H1 (cell line): ENCODE data around the gene GAS6. TPM values are rescaled to one million over a fixed set of nuclear protein-coding genes. Genes with fewer than 3 reads are reported as not detected.

ENCODE experiments used
- CTCF ChIA-PET: fragments of 300-600 bp; sonication (Branson Sonifier 250); formaldehyde crosslinking; loops from one replicate; lab custom pipeline; 2021; ENCODE audit not compliant: partially characterized antibody; lab: Charles Lee
- POLR2A ChIA-PET: fragments of 300-600 bp; sonication (Branson Sonifier 250); formaldehyde crosslinking; loops from one replicate; lab custom pipeline; 2021; ENCODE audit warnings: inconsistent platforms; ENCODE audit not compliant: partially characterized antibody; lab: Charles Lee
- DNase-seq, 2 experiments: peaks; one replicate each; pipeline versions ENCODE4 v3.0.0 to v3.0.0-alpha.2; 2010 to 2022; ENCODE audit warnings: low spot score in 2 of 2, low read depth in 1 of 2, mixed read lengths in 1 of 2
- FAIRE-seq: peaks from 2 replicates; lab custom pipeline; 2011; peaks lifted over from hg19 to GRCh38; lab: Jason Lieb, UNC
- H2AFZ ChIP-seq: 2 replicates; pipeline ENCODE4 v1.8.1; 2012; ENCODE audit warnings: low read length, inconsistent platforms
- H2AK5ac ChIP-seq: 2 replicates; pipeline ENCODE4 v1.6.1; 2013; ENCODE audit warnings: low read depth, low read length
- H2BK120ac ChIP-seq: replicated peaks from 2 replicates; pipeline ENCODE3; 2013; ENCODE audit warnings: low read depth, low read length, inconsistent platforms
- H2BK12ac ChIP-seq: 2 replicates; pipeline ENCODE4 v1.6.1; 2013; ENCODE audit warnings: low read depth, low read length
- H2BK15ac ChIP-seq: 2 replicates; pipeline ENCODE4 v1.6.1; 2013; ENCODE audit warnings: low read length
- H2BK20ac ChIP-seq: 2 replicates; pipeline ENCODE4 v1.6.1; 2013; ENCODE audit warnings: low read length
- H2BK5ac ChIP-seq: 2 replicates; pipeline ENCODE4 v1.6.1; 2013; ENCODE audit warnings: low read depth, low read length
- H3K14ac ChIP-seq: 2 replicates; pipeline ENCODE4 v1.6.1; 2013; ENCODE audit warnings: inconsistent platforms; ENCODE audit not compliant: insufficient read length
- H3K18ac ChIP-seq: 2 replicates; pipeline ENCODE4 v1.6.1; 2013; ENCODE audit warnings: low read length; ENCODE audit errors: extremely low read depth
- H3K23ac ChIP-seq: 2 replicates; pipeline ENCODE4 v1.6.1; 2013; ENCODE audit warnings: inconsistent platforms; ENCODE audit not compliant: insufficient read length
- H3K23me2 ChIP-seq: 2 replicates; pipeline ENCODE4 v1.6.1; 2013; ENCODE audit warnings: low read depth, low read length
- H3K27ac ChIP-seq: 2 replicates; pipeline ENCODE4 v1.6.1; 2011; ENCODE audit warnings: low read depth, low read length, inconsistent platforms
- H3K27me3 ChIP-seq, 4 experiments: replicated peaks in 1 of 4; 1 replicate in 1 of 4; 2 replicates in 3 of 4; pipeline versions ENCODE4 v1.6.1 to v1.8.1; 2011 to 2013; ENCODE audit warnings: low read length in 3 of 4, mild to moderate bottlenecking in 3 of 4, inconsistent platforms in 2 of 4, mixed read lengths in 2 of 4, moderate library complexity in 1 of 4; ENCODE audit not compliant: control insufficient read depth in 3 of 4, insufficient read depth in 3 of 4; ENCODE audit errors: extremely low read depth in 1 of 4
- H3K36me3 ChIP-seq, 4 experiments: 2 replicates each; pipeline versions ENCODE4 v1.6.1 to v1.8.1; 2011 to 2013; ENCODE audit warnings: mild to moderate bottlenecking in 4 of 4, low read length in 3 of 4, moderate library complexity in 2 of 4, control low read depth in 1 of 4, inconsistent platforms in 1 of 4; ENCODE audit not compliant: insufficient read depth in 4 of 4, control insufficient read depth in 2 of 4
- H3K4ac ChIP-seq: replicated peaks from 2 replicates; pipeline ENCODE3; 2013; ENCODE audit warnings: low read length, low read depth, mixed read lengths, inconsistent platforms; ENCODE audit not compliant: insufficient read length
- H3K4me1 ChIP-seq, 4 experiments: replicated peaks in 1 of 4; 1 replicate in 1 of 4; 2 replicates in 3 of 4; pipeline versions ENCODE4 v1.6.1 to v1.8.1; 2011 to 2013; ENCODE audit warnings: low read length in 3 of 4, inconsistent platforms in 2 of 4, mixed read lengths in 1 of 4; ENCODE audit not compliant: insufficient read depth in 4 of 4, control insufficient read depth in 3 of 4
- H3K4me2 ChIP-seq, 2 experiments: 2 replicates each; pipeline versions ENCODE4 v1.6.1 to v1.8.1; 2011 to 2013; ENCODE audit warnings: low read depth in 2 of 2, low read length in 2 of 2, control low read depth in 1 of 2, inconsistent platforms in 1 of 2, mild to moderate bottlenecking in 1 of 2; ENCODE audit not compliant: insufficient read depth in 1 of 2
- H3K4me3 ChIP-seq, 4 experiments: fragments of 200-600, 300-600 bp in 1 of 4; sonication (generic), shearing (Covaris generic), sonication (Bioruptor Twin) in 1 of 4; 2 replicates each; pipeline versions ENCODE4 v1.5.1 to v1.8.1; 2011 to 2016; ENCODE audit warnings: low read length in 4 of 4, low read depth in 3 of 4, control low read depth in 2 of 4, inconsistent platforms in 2 of 4, mild to moderate bottlenecking in 2 of 4, mixed read lengths in 1 of 4, moderate library complexity in 1 of 4; ENCODE audit not compliant: insufficient read depth in 2 of 4; ENCODE audit errors: extremely low read depth in 1 of 4
- H3K56ac ChIP-seq: replicated peaks from 2 replicates; pipeline ENCODE3; 2013; ENCODE audit warnings: low read depth, mild to moderate bottlenecking, mixed read lengths, low read length, inconsistent platforms; ENCODE audit not compliant: insufficient read length
- H3K79me1 ChIP-seq: 2 replicates; pipeline ENCODE4 v1.6.1; 2013; ENCODE audit warnings: low read depth, low read length, control low read depth
- H3K79me2 ChIP-seq, 2 experiments: 2 replicates each; pipeline versions ENCODE4 v1.6.1 to v1.8.1; 2012 to 2013; ENCODE audit warnings: low read length in 2 of 2, mild to moderate bottlenecking in 2 of 2, inconsistent platforms in 1 of 2; ENCODE audit not compliant: insufficient read depth in 2 of 2, control insufficient read depth in 1 of 2
- H3K9ac ChIP-seq, 4 experiments: replicated peaks in 1 of 4; 1 replicate in 1 of 4; 2 replicates in 3 of 4; pipeline versions ENCODE4 v1.6.1 to v1.8.1; 2011 to 2013; ENCODE audit warnings: low read depth in 3 of 4, low read length in 3 of 4, control low read depth in 2 of 4, mild to moderate bottlenecking in 2 of 4, moderate library complexity in 2 of 4, inconsistent platforms in 1 of 4; ENCODE audit errors: extremely low read depth in 1 of 4
- H3K9me3 ChIP-seq, 2 experiments: 2 replicates each; pipeline versions ENCODE4 v1.6.1 to v1.8.1; 2012 to 2013; ENCODE audit warnings: mild to moderate bottlenecking in 2 of 2, moderate library complexity in 2 of 2, control low read depth in 1 of 2, inconsistent platforms in 1 of 2, low read depth in 1 of 2, low read length in 1 of 2, mixed read lengths in 1 of 2; ENCODE audit not compliant: insufficient read depth in 2 of 2
- H4K20me1 ChIP-seq, 2 experiments: replicated peaks in 1 of 2; 2 replicates each; pipeline versions ENCODE3 to v1.8.1; 2011 to 2013; ENCODE audit warnings: inconsistent platforms in 2 of 2, low read length in 2 of 2, mild to moderate bottlenecking in 1 of 2; ENCODE audit not compliant: insufficient read depth in 2 of 2, control insufficient read depth in 1 of 2
- H4K5ac ChIP-seq: 2 replicates; pipeline ENCODE4 v1.6.1; 2013; ENCODE audit warnings: low read length, low read depth, mixed read lengths, inconsistent platforms; ENCODE audit not compliant: insufficient read length
- H4K8ac ChIP-seq: 2 replicates; pipeline ENCODE4 v1.8.0; 2013; ENCODE audit warnings: mild to moderate bottlenecking, moderate library complexity, low read length, inconsistent platforms; ENCODE audit not compliant: insufficient read depth; ENCODE audit errors: extremely low read depth
- H4K91ac ChIP-seq: replicated peaks from 2 replicates; pipeline ENCODE3; 2013; ENCODE audit warnings: low read length, mixed read lengths, inconsistent platforms; ENCODE audit not compliant: insufficient read length
- EZH2 ChIP-seq: fragments of 200-600 bp; sonication (generic); IDR thresholded peaks from 2 replicates; pipeline ENCODE4 v1.7.1; 2012; ENCODE audit warnings: low read depth, mild to moderate bottlenecking, moderate library complexity, low read length, inconsistent platforms; ENCODE audit not compliant: severe bottlenecking
- HDAC2 ChIP-seq, 2 experiments: fragments of 300-600 bp in 1 of 2; sonication (generic) in 1 of 2; IDR thresholded peaks; 2 replicates each; pipeline ENCODE4 v1.6.1; 2011 to 2012; ENCODE audit warnings: low read depth in 2 of 2, low read length in 2 of 2, mild to moderate bottlenecking in 2 of 2, moderate library complexity in 2 of 2, borderline replicate concordance in 1 of 2, inconsistent platforms in 1 of 2
- POLR2A ChIP-seq, 2 experiments: IDR thresholded peaks; 1 replicate in 1 of 2; 2 replicates in 1 of 2; pipeline ENCODE4 v1.6.1; 2011; ENCODE audit warnings: low read depth in 2 of 2, low read length in 2 of 2, mild to moderate bottlenecking in 2 of 2; ENCODE audit errors: control extremely low read depth in 1 of 2
- SAP30 ChIP-seq: fragments of 300-600 bp; sonication (generic); IDR thresholded peaks from 2 replicates; pipeline ENCODE4 v1.7.1; 2012; ENCODE audit warnings: low read length, moderate library complexity, mild to moderate bottlenecking, inconsistent platforms; ENCODE audit not compliant: insufficient read depth, insufficient replicate concordance
- TEAD4 ChIP-seq: IDR thresholded peaks from 2 replicates; pipeline ENCODE4 v1.6.1; 2012; ENCODE audit warnings: low read depth, low read length, inconsistent platforms, mixed read lengths
- WGBS, 2 experiments: shearing (Covaris generic) in 1 of 2; methylation state at CpG; one replicate each; pipeline versions ENCODE4 v1.1.6 to v1.1.7; 2013 to 2015; ENCODE audit warnings: low lambda C conversion rate in 2 of 2, mixed read lengths in 2 of 2, inconsistent platforms in 1 of 2, low coverage in 1 of 2, missing lambda C conversion rate in 1 of 2; ENCODE audit not compliant: insufficient replicate concordance in 2 of 2, insufficient coverage in 1 of 2, insufficient read length in 1 of 2; ENCODE audit errors: extremely low coverage in 1 of 2, missing lambda C conversion rate in 1 of 2; 5-methylcytosine and 5-hydroxymethylcytosine counted together
- polyA plus RNA-seq, 7 experiments: library from polyadenylated mRNA; depleted of rRNA in 3 of 7; stranded (reverse) in 5 of 7; unstranded in 2 of 7; fragments of >200 nt in 5 of 7; fragments of 200-250 nt in 2 of 7; gene quantifications; 1 replicate in 5 of 7; 2 replicates in 1 of 7; 4 replicates in 1 of 7; pipeline versions ENCODE4 v1.2.1 to v1.2.3, GENCODE V29; 2011 to 2013; ENCODE audit warnings: missing spikeins in 2 of 7, mixed read lengths in 2 of 7
- total RNA-seq: library from RNA; stranded (reverse); fragmentation: NEBNext Ultra II Directional; extraction: Animal tissue kit (Norgen Biotek cat#: 25700); gene quantifications from 2 replicates; pipeline ENCODE4 v1.2.1, GENCODE V29; 2021

Gene GAS6
- total and polyA plus RNA-seq, 2 of the 8 experiments (the other 6 are each of a cell fraction or from before 2014, with no cell fraction given): 18.6 to 31.0 TPM

- DNase-seq: peak in 1 of 2 experiments; percentile 30
- Histone ChIP-seq H2AK5ac (no peak overlapping the region), H2BK120ac (no peak overlapping the region), H3K79me2 (0 out of 4 replicates have a peak, but pooled peaks cover 0 to 6% of the 10 kb centered on the region in 2 experiments), H3K9ac (no peak overlapping the region), H3K79me1 (no peaks in the 10 kb centered on the region; the same call in 1 of the 2 replicates), H2BK20ac (no peak overlapping the region), H3K27me3 (no peaks in the 10 kb centered on the region), H4K20me1 (peaks cover 0 to 5% of the 10 kb centered on the region in 2 experiments), H3K23me2 (peaks cover 7% of the 10 kb centered on the region; the same call in 1 of the 2 replicates), H3K56ac (no peak overlapping the region), H3K36me3 (no peaks in the 10 kb centered on the region), H2BK5ac (no peak overlapping the region), H3K27ac (no peak overlapping the region), H3K4me3 (no peak overlapping the region), H4K8ac (no peak overlapping the region), H4K5ac (no peak overlapping the region), H3K9me3 (no peaks in the 10 kb centered on the region), H3K4ac (no peak overlapping the region)
- ChIA-PET POLR2A (no interaction called here), CTCF (interaction anchor here (1.2 kb wide), 1 partner anchor 121 kb away, joined by 4 read pairs; no protein-coding TSS in a partner anchor)
- WGBS, 2 experiments: 91% methylated on average over 8 of the region's 8 CpGs; no CpG with 5 or more reads in 1 of the 2 experiments
- TF ChIP-seq TEAD4 (no peak), SAP30 (no peak), POLR2A (IDR thresholded peaks at IDR 0.05; ENCODE audit: control extremely low read depth in 1 of 2, low read depth in 2 of 2, low read length in 2 of 2) (no peak), HDAC2 (IDR thresholded peaks at IDR 0.05; ENCODE audit: borderline replicate concordance in 1 of 2, low read depth in 2 of 2, low read length in 2 of 2) (no peak), EZH2 (no peak)
- TF ChIP-seq, all 59 proteins: peak for 0
- H3K23ac ChIP-seq: no peak overlapping the region
- H3K18ac ChIP-seq: no peak overlapping the region
- FAIRE-seq: no peak
- H2AFZ ChIP-seq: no peak overlapping the region
- H3K14ac ChIP-seq: no peak overlapping the region
- 0 out of 2 replicates have a peak overlapping the region, but pooled peaks have one; percentile 17 for H2BK12ac ChIP-seq
- H4K91ac ChIP-seq: no peak overlapping the region
- peaks cover 0 to 6% (median 2%) of the 10 kb centered on the region in 4 experiments; a peak in 4 of 7 replicates for H3K4me1 ChIP-seq
- H2BK15ac ChIP-seq: no peak overlapping the region
- no peak overlapping the region for H3K4me2 ChIP-seq
Measured at GRCh38 chr13:113848020-113848419, 15.9 kb downstream of the GAS6 start.
